Uterus (tissue), 2 donors: ENCODE results near the gene LSS.

Experiments used
- POLR2A ChIP-seq, 2 donors: fragments of 450-650 bp; IDR thresholded peaks; one replicate each; pipeline ENCODE4 v1.6.1; 2016; ENCODE audit warnings: antibody characterized with exemption in 2 of 2, mild to moderate bottlenecking in 1 of 2, moderate library complexity in 1 of 2
- TF ChIP-seq, protein P1 (sequence below), 4 experiments: fragments of 200-600 bp in 2 of 4; fragments of 450-650 bp in 2 of 4; sonication (generic) in 2 of 4; IDR thresholded peaks; one replicate each; pipeline ENCODE4 v1.5.1; 2016 to 2019; ENCODE audit warnings: antibody characterized with exemption in 4 of 4, mild to moderate bottlenecking in 2 of 4, moderate library complexity in 1 of 4

DNA sequence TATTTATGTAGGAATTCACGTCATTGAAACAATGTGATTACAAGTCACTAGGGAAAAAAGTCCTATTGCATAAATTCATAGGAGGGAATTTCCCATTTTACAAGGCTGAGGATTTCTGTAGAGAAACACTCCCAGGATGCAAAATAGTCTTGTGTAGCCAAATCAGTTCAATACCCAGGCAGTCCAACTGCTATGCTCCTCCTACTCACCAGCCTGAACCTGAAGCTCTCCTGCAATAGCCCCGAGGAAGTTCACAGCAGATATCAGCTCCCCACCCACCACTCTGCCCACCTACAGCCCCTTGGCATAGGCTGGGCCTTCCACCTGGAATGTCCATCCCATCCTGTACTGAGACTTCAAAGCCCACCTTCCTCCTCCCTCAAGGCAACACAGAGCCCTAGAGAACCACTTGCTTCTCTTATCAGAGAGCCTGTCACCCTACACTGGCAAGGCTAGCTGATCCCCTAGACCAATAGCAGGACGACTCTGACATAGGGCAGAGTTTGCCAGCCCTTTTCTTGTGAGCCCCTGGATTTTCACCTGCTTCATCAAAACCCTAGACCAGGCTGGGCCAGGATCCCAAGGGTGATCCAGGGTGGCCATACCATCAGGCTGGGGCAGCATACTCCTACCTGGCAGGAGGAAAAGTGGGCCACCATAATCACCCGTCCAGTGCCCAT lies 1.5 kb downstream of the LSS start:
- TF ChIP-seq POLR2A (IDR thresholded peaks at IDR 0.05), result no peak
- TF ChIP-seq, protein P1, sequence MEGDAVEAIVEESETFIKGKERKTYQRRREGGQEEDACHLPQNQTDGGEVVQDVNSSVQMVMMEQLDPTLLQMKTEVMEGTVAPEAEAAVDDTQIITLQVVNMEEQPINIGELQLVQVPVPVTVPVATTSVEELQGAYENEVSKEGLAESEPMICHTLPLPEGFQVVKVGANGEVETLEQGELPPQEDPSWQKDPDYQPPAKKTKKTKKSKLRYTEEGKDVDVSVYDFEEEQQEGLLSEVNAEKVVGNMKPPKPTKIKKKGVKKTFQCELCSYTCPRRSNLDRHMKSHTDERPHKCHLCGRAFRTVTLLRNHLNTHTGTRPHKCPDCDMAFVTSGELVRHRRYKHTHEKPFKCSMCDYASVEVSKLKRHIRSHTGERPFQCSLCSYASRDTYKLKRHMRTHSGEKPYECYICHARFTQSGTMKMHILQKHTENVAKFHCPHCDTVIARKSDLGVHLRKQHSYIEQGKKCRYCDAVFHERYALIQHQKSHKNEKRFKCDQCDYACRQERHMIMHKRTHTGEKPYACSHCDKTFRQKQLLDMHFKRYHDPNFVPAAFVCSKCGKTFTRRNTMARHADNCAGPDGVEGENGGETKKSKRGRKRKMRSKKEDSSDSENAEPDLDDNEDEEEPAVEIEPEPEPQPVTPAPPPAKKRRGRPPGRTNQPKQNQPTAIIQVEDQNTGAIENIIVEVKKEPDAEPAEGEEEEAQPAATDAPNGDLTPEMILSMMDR (IDR thresholded peaks at IDR 0.05), result no peak
